A673 (cell line): Measurements from ENCODE around the gene MAGOH. TPM values are rescaled to one million over a fixed set of nuclear protein-coding genes. Genes with fewer than 3 reads are reported as not detected.
A peak's percentile ranks its signal among the peaks of the same experiment; 100 is the strongest.

ENCODE experiments used
- BruUV-seq: library from RNA; stranded (reverse); fragments of 400-500 nt; replicated peaks from 2 replicates; lab custom pipeline; 2021; lab: Mats Ljungman, UMichigan
- CTCF ChIA-PET: fragments of 300-600 bp; sonication (Branson Sonifier 250); formaldehyde crosslinking; loops from one replicate; lab custom pipeline; 2022; ENCODE audit warnings: antibody characterized with exemption; lab: Charles Lee
- POLR2A ChIA-PET: fragments of 300-600 bp; sonication (Branson Sonifier 250); formaldehyde crosslinking; loops from one replicate; lab custom pipeline; 2022; ENCODE audit warnings: antibody characterized with exemption; ENCODE audit not compliant: low non-redundant PET; lab: Charles Lee
- DNase-seq: peaks from one replicate; pipeline ENCODE4 v3.0.0-alpha.2; 2015; ENCODE audit warnings: low spot score
- H3K27ac ChIP-seq: fragments of 200-600 bp; sonication (generic); 2 replicates; pipeline ENCODE4 v1.5.1; 2016; ENCODE audit warnings: mixed run types, low read depth, mild to moderate bottlenecking, mixed read lengths, antibody characterized with exemption, low read length; ENCODE audit not compliant: poor library complexity, severe bottlenecking
- H3K27me3 ChIP-seq: fragments of 200-600 bp; sonication (generic); replicated peaks from 2 replicates; pipeline ENCODE4 v1.6.1; 2017; ENCODE audit warnings: mixed run types, low read depth, mild to moderate bottlenecking, mixed read lengths, antibody characterized with exemption, low read length; ENCODE audit not compliant: insufficient read depth, poor library complexity
- H3K36me3 ChIP-seq: fragments of 200-600 bp; sonication (generic); 2 replicates; pipeline ENCODE4 v1.6.1; 2016; ENCODE audit warnings: mixed run types, mild to moderate bottlenecking, mixed read lengths, antibody characterized with exemption, low read length; ENCODE audit not compliant: insufficient read depth, poor library complexity, severe bottlenecking
- H3K4me1 ChIP-seq: fragments of 200-600 bp; sonication (generic); 2 replicates; pipeline ENCODE4 v1.6.1; 2017; ENCODE audit warnings: mixed run types, mild to moderate bottlenecking, mixed read lengths, antibody characterized with exemption, low read length; ENCODE audit not compliant: insufficient read depth, poor library complexity, severe bottlenecking
- H3K4me3 ChIP-seq: fragments of 200-600 bp; sonication (generic); 2 replicates; pipeline ENCODE4 v1.5.1; 2016; ENCODE audit warnings: low read depth, mixed run types, mild to moderate bottlenecking, mixed read lengths, low read length; ENCODE audit not compliant: poor library complexity, severe bottlenecking
- H3K9me3 ChIP-seq: fragments of 200-600 bp; sonication (generic); 2 replicates; pipeline ENCODE4 v1.6.1; 2016; ENCODE audit warnings: mixed run types, low read depth, mild to moderate bottlenecking, mixed read lengths, antibody characterized with exemption, low read length; ENCODE audit not compliant: poor library complexity, severe bottlenecking
- EZH2 ChIP-seq: fragments of 200-600 bp; sonication (generic); IDR thresholded peaks from 2 replicates; pipeline ENCODE4 v1.6.1; 2017; ENCODE audit warnings: borderline replicate concordance, low read depth, mild to moderate bottlenecking, mixed read lengths, antibody characterized with exemption, low read length; ENCODE audit not compliant: poor library complexity, severe bottlenecking
- intact Hi-C: fragments of 100-400 bp; cut with micrococcal nuclease; formaldehyde crosslinking; loops from one replicate; pipeline ENCODE4 v1.10.0; 2022; ENCODE audit not compliant: unreplicated experiment
- total RNA-seq: library from RNA; stranded (reverse); gene quantifications from 2 replicates; pipeline ENCODE4 v1.2.3, GENCODE V29; 2021
- TF ChIP-seq, protein P1 (sequence below): fragments of 300-800, 200-600 bp; sonication (generic); conservative IDR thresholded peaks from 2 replicates; pipeline ENCODE4 v1.5.1; 2017; ENCODE audit warnings: low read depth, mild to moderate bottlenecking, antibody characterized with exemption, low read length, moderate library complexity, mixed read lengths

Gene MAGOH
- total RNA-seq, 1 experiment from 2014 or later = 76.3 TPM

DNA sequence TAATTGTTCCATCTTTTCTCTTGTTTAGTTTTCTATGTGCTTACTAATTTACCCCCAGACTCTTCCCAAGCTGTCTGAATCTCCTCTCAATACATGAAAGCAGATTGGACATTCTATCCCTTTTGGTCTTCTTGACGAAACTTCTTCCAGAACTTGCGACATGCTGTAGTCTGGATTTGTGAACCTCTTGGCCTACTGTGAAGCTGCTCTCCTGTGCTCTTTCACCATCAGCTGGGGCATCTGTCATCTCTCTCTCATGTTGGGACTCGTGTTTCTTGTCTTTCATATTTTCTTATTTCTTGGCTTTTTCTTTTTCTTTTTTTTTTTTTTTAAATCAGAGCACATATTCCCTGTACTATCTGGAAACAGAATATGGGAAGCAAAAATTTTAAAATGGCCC lies 34.9 kb downstream of the MAGOH start:
- POLR2A ChIA-PET = no interaction called here
- TF ChIP-seq, protein P1, sequence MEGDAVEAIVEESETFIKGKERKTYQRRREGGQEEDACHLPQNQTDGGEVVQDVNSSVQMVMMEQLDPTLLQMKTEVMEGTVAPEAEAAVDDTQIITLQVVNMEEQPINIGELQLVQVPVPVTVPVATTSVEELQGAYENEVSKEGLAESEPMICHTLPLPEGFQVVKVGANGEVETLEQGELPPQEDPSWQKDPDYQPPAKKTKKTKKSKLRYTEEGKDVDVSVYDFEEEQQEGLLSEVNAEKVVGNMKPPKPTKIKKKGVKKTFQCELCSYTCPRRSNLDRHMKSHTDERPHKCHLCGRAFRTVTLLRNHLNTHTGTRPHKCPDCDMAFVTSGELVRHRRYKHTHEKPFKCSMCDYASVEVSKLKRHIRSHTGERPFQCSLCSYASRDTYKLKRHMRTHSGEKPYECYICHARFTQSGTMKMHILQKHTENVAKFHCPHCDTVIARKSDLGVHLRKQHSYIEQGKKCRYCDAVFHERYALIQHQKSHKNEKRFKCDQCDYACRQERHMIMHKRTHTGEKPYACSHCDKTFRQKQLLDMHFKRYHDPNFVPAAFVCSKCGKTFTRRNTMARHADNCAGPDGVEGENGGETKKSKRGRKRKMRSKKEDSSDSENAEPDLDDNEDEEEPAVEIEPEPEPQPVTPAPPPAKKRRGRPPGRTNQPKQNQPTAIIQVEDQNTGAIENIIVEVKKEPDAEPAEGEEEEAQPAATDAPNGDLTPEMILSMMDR = no peak
- no peak for TF ChIP-seq EZH2
- H3K9me3 ChIP-seq = peaks cover 18% of the 10 kb centered on the region
- no peak overlapping the region for H3K27ac ChIP-seq
- H3K27me3 ChIP-seq = no peaks in the 10 kb centered on the region
- H3K36me3 ChIP-seq = peaks cover 36% of the 10 kb centered on the region
- intact Hi-C loops = no loop called here
- H3K4me1 ChIP-seq = peaks cover under 1% of the 10 kb centered on the region
- no peak overlapping the region for H3K4me3 ChIP-seq
- no TSS peak for BruUV-seq
- CTCF ChIA-PET = no interaction called here
- DNase-seq = no peak

DNA sequence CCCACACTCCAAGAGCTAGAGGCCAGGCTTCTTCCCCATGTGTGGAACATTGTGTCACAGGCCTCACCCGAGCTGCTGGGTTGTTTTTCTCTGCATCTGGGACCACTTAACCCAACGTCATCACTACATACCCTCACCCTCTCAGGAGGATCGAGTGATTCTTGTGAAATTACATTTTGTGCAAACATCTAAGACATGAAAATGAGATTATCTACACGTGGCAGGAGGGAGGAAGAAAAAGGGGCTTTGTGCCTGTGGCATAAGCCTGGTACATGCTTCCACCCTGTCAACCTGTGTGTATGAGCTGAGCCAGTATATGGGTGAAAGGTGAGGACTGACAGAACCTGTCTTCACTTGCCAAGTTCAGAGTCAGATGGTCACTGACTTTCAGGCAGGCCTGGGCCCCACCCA lies 40.1 kb downstream of the MAGOH start:
- H3K9me3 ChIP-seq = no peaks in the 10 kb centered on the region
- intact Hi-C loops = no loop called here
- no peak for TF ChIP-seq EZH2
- TF ChIP-seq, protein P1 = no peak
- H3K27me3 ChIP-seq = no peaks in the 10 kb centered on the region
- CTCF ChIA-PET = no interaction called here
- no peaks in the 10 kb centered on the region for H3K36me3 ChIP-seq
- peak overlapping the region; percentile 85 for H3K4me3 ChIP-seq
- H3K27ac ChIP-seq = peak overlapping the region; percentile 93
- DNase-seq = no peak
- POLR2A ChIA-PET = no interaction called here
- peaks cover 9% of the 10 kb centered on the region for H3K4me1 ChIP-seq
- no TSS peak for BruUV-seq

DNA sequence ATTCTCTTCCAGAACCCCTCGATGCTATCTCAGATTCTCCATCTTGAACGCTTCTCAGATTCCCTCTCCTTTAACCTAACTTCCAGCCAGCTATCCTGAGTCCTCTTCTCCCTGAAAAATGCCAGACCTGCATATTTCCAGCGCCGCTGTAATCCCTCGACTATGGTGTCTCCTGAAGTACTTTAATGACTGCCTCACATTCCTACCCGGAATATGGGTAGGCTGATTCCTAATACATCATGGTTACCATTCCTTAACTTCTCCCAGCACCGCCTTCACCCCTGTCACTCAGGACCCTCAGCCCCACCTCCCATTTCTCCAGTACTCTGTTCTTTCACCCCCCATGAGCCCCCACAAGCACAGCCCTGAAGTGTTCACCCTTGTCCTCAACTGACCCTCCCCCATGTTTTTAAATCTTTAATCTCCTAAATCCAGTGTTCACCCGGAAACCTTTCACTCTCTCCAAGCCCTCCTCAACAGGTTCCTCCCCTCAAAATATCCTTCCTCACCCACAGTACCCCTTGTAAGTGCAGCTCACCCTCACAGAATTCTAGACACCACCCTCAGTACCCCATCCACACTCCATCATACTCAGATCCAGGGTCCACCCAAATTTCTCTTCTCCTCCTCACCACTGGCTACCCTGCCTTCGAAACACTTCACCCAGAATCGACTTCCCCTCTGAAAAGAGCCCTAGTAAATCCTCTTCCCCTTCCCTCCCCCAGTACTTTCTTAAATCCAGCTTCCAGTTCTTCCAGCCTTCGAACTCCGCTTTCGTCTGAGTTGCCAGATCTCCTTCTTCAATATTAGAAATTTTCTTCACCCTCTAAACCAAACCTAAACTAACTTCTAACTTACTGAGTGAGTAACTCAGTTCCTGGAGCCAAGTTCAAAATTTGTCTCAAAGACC lies 40.8 kb downstream of the MAGOH start:
- no peak for TF ChIP-seq EZH2
- TF ChIP-seq, protein P1 = no peak
- Histone ChIP-seq H3K4me1 (peaks cover 9% of the 10 kb centered on the region), H3K36me3 (no peaks in the 10 kb centered on the region), H3K27me3 (no peaks in the 10 kb centered on the region), H3K27ac (peak overlapping the region; percentile 93), H3K9me3 (no peaks in the 10 kb centered on the region), H3K4me3 (peak overlapping the region; percentile 85)
- BruUV-seq = TSS peak; percentile 54
- ChIA-PET POLR2A (interaction anchor here (0.7 kb wide), 1 partner anchor 397 kb away, joined by 3 read pairs; no protein-coding TSS in a partner anchor), CTCF (interaction anchor here (0.6 kb wide), 1 partner anchor 381 kb away, joined by 8 read pairs; no protein-coding TSS in a partner anchor)
- no peak for DNase-seq
- intact Hi-C loops = no loop called here
